ENCODE measurements around the gene PLCL2.

PLCL2 gene

GRCh38 chr3:16875876-16876550 is 8.7 kb upstream of the PLCL2 start:
- no peaks in the 10 kb centered on the region for H3K27me3 ChIP-seq
- no peaks in the 10 kb centered on the region for H3K36me3 ChIP-seq
- H3K4me1 ChIP-seq (ENCODE audit: control insufficient read depth in 1 of 2, insufficient read depth in 1 of 2, low read depth in 1 of 2, low read length in 1 of 2) = peaks cover 33 to 44% of the 10 kb centered on the region in 2 experiments
- no peak overlapping the region for H3K27ac ChIP-seq
- no peak overlapping the region for H3K4me3 ChIP-seq (ENCODE audit: low read depth in 1 of 2, low read length in 1 of 2)
- TF ChIP-seq, protein P1, sequence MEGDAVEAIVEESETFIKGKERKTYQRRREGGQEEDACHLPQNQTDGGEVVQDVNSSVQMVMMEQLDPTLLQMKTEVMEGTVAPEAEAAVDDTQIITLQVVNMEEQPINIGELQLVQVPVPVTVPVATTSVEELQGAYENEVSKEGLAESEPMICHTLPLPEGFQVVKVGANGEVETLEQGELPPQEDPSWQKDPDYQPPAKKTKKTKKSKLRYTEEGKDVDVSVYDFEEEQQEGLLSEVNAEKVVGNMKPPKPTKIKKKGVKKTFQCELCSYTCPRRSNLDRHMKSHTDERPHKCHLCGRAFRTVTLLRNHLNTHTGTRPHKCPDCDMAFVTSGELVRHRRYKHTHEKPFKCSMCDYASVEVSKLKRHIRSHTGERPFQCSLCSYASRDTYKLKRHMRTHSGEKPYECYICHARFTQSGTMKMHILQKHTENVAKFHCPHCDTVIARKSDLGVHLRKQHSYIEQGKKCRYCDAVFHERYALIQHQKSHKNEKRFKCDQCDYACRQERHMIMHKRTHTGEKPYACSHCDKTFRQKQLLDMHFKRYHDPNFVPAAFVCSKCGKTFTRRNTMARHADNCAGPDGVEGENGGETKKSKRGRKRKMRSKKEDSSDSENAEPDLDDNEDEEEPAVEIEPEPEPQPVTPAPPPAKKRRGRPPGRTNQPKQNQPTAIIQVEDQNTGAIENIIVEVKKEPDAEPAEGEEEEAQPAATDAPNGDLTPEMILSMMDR (IDR thresholded peaks at IDR 0.05) = no peak
- H3K9me3 ChIP-seq = no peaks in the 10 kb centered on the region

DNA sequence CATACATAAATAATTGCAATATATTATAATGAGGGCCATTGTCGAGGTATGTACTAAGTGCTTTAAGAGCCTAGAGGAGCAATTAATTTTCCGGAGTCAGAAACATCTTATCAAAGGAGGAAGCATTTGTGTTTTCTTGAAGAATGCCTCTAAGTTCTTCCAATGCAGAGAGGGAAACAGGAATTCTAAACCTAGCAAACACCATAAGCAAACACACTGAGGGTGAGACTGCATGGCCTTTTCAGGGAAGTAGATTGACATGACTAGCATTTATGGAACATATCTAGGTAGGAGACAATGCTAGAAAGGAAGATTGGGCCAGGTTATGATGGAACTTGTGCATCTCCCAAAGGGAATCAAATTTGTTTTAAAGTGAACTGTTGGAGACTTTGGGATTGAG is 7.2 kb upstream of the PLCL2 start:
- no peaks in the 10 kb centered on the region for H3K36me3 ChIP-seq
- no peaks in the 10 kb centered on the region for H3K9me3 ChIP-seq
- peaks cover 18 to 29% of the 10 kb centered on the region in 2 experiments for H3K4me1 ChIP-seq (ENCODE audit: control insufficient read depth in 1 of 2, insufficient read depth in 1 of 2, low read depth in 1 of 2, low read length in 1 of 2)
- H3K27ac ChIP-seq = no peak overlapping the region
- H3K27me3 ChIP-seq = no peaks in the 10 kb centered on the region
- H3K4me3 ChIP-seq (ENCODE audit: low read depth in 1 of 2, low read length in 1 of 2) = no peak overlapping the region
- TF ChIP-seq, protein P1 (IDR thresholded peaks at IDR 0.05) = no peak

DNA sequence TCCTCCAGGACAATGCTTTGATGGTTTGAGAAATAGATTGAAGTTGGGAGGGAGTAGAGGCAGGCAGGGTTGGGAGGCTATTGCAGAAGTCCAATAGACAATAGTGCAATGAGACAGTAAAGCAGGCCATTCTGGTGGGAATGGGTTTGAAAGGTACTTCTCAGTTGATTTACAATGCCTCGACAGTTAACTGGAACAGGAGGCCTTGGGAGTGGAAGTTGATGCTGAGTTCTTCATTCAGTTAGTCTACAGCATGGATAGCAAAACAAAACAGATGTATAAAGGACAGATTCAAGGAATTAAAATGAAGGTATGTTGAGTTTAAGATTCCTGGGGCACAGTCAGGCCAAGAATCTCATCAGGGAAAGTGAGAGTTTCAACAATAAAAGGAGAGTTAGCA is 6.8 kb upstream of the PLCL2 start:
- H3K27me3 ChIP-seq = no peaks in the 10 kb centered on the region

GRCh38 chr3:16881896-16882630 is 2.7 kb upstream of the PLCL2 start:
- TF ChIP-seq, protein P1 (IDR thresholded peaks at IDR 0.05) = no peak
- Histone ChIP-seq H3K4me1 (ENCODE audit: control insufficient read depth in 1 of 2, insufficient read depth in 1 of 2, low read depth in 1 of 2, low read length in 1 of 2) (peaks cover 35 to 36% of the 10 kb centered on the region in 2 experiments), H3K27me3 (no peaks in the 10 kb centered on the region), H3K36me3 (no peaks in the 10 kb centered on the region), H3K4me3 (ENCODE audit: low read depth in 1 of 2, low read length in 1 of 2) (no peak overlapping the region), H3K9me3 (no peaks in the 10 kb centered on the region), H3K27ac (no peak overlapping the region)

More for the DNA sequence above, 6.8 kb upstream of the PLCL2 start:
- Histone ChIP-seq H3K36me3 (no peaks in the 10 kb centered on the region), H3K4me3 (ENCODE audit: low read depth in 1 of 2, low read length in 1 of 2) (no peak overlapping the region), H3K9me3 (no peaks in the 10 kb centered on the region), H3K27ac (no peak overlapping the region), H3K4me1 (ENCODE audit: control insufficient read depth in 1 of 2, insufficient read depth in 1 of 2, low read depth in 1 of 2, low read length in 1 of 2) (peaks cover 16 to 27% of the 10 kb centered on the region in 2 experiments)
- TF ChIP-seq, protein P1 (IDR thresholded peaks at IDR 0.05) = no peak

DNA sequence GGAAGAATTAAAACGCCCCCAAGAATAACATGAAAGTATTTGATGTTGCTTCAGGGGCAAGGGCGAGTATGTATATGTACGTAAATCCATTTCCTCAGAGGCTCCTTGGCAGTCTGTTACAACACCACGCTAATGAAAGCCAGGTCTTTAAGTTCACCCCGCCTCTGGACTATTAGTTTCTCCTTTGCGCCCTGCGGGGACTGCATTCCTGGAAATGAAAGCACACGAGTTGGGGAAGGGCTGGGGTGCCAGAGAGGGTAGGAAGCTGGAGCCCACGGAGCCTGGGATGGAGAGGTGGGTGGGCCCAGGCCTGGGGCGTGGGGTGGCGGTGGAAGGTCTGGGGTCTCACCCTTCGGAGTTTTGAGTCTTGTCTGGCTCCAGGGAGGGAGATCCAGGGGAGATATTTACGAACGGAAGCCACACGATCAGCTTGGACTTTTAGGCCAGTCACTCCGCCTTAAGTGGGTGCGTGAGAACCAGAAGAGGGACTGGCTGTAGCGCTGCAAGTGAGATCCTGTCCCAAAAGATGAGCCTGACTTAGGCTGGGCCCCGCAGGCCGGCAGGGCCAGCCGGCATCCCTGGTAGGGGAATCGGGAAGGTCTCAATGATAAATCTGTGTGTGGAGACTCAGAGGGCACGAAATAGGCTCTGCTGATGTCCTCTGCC is 1.6 kb upstream of the PLCL2 start:
- Histone ChIP-seq H3K36me3 (no peaks in the 10 kb centered on the region), H3K4me1 (ENCODE audit: control insufficient read depth in 1 of 2, insufficient read depth in 1 of 2, low read depth in 1 of 2, low read length in 1 of 2) (peaks cover 46 to 47% of the 10 kb centered on the region in 2 experiments), H3K27me3 (no peaks in the 10 kb centered on the region), H3K4me3 (ENCODE audit: low read depth in 1 of 2, low read length in 1 of 2) (peak overlapping the region; percentile 85 to 98), H3K9me3 (no peaks in the 10 kb centered on the region), H3K27ac (peak overlapping the region; percentile 94)
- TF ChIP-seq, protein P1 (IDR thresholded peaks at IDR 0.05) = no peak

Data from neutrophil (primary cell).